SKM-1 (cell line): ENCODE results near the gene PNPLA7.
"Not testable (repeated sequence)": the region's sequence is repeated elsewhere in the genome, so short reads cannot be mapped to it uniquely, and the experiment has no call there.

ENCODE experiments used
- DNase-seq: peaks from one replicate; lab custom pipeline; 2025; ENCODE audit not compliant: unreplicated experiment; lab: John Stamatoyannopoulos, UW

PNPLA7 gene

GRCh38 chr9:137550231-137550621, at the start of gene PNPLA7:
Gene PNPLA7, minus strand, starts transcription at chr9:137550402. Its CDS starts 205 bp downstream, at chr9:137550197.
- DNase-seq: peak; percentile 46

GRCh38 chr9:137598943-137599342, 48.7 kb upstream of the PNPLA7 start:
- no peak for DNase-seq

GRCh38 chr9:137596577-137596976, 46.4 kb upstream of the PNPLA7 start:
- DNase-seq: not testable (repeated sequence)

- no peak for DNase-seq
Observed at GRCh38 chr9:137593176-137593575, 43.0 kb upstream of the PNPLA7 start.

- peak; percentile 46 for DNase-seq
Observed at GRCh38 chr9:137592767-137593166, 42.6 kb upstream of the PNPLA7 start.

GRCh38 chr9:137590469-137591383, 40.5 kb upstream of the PNPLA7 start, which contains the start of gene ZMYND19:
Gene ZMYND19, minus strand, starts transcription at chr9:137590512. Its CDS starts 249 bp downstream, at chr9:137590263.
- DNase-seq: peak; percentile 86

- no peak for DNase-seq
Observed at GRCh38 chr9:137590123-137590468, 39.9 kb upstream of the PNPLA7 start.

- no peak for DNase-seq
Observed at GRCh38 chr9:137589441-137590122, 39.4 kb upstream of the PNPLA7 start.

- no peak for DNase-seq
Observed at GRCh38 chr9:137588891-137589290, 38.7 kb upstream of the PNPLA7 start.

- DNase-seq: no peak
Observed at GRCh38 chr9:137588311-137588710, 38.1 kb upstream of the PNPLA7 start.

- DNase-seq: no peak
Observed at GRCh38 chr9:137586854-137587253, 36.7 kb upstream of the PNPLA7 start.

GRCh38 chr9:137583957-137584356, 33.8 kb upstream of the PNPLA7 start:
- no peak for DNase-seq

- no peak for DNase-seq
Observed at GRCh38 chr9:137583347-137583746, 33.1 kb upstream of the PNPLA7 start.

- DNase-seq: no peak
Observed at GRCh38 chr9:137582286-137582860, 32.2 kb upstream of the PNPLA7 start.

GRCh38 chr9:137581361-137582285, 31.4 kb upstream of the PNPLA7 start:
- no peak for DNase-seq

GRCh38 chr9:137580954-137581322, 30.7 kb upstream of the PNPLA7 start:
- DNase-seq: no peak

GRCh38 chr9:137580209-137580953, 30.2 kb upstream of the PNPLA7 start:
- no peak for DNase-seq

GRCh38 chr9:137579259-137579604, 29.0 kb upstream of the PNPLA7 start:
- DNase-seq: no peak

GRCh38 chr9:137578518-137579258, 28.5 kb upstream of the PNPLA7 start, which contains the start of gene DPH7:
Gene DPH7, minus strand, starts transcription at chr9:137578925. Its CDS starts 148 bp downstream, at chr9:137578777.
- DNase-seq: peak; percentile 79
